GM21447 (cell line): ENCODE results near the gene SLC47A2.
"Not testable (repeated sequence)": the region's sequence is repeated elsewhere in the genome, so short reads cannot be mapped to it uniquely, and the experiment has no call there.

Source experiments
- ATAC-seq: cut with Tn5 transposase; IDR thresholded peaks from one replicate; pipeline ENCODE4 v1.9.1; 2021; ENCODE audit not compliant: unreplicated experiment

The SLC47A2 gene

GRCh38 chr17:19709841-19710240 is 6.5 kb downstream of the SLC47A2 start:
- no peak for ATAC-seq

GRCh38 chr17:19708431-19709175 is 7.8 kb downstream of the SLC47A2 start:
- no peak for ATAC-seq

GRCh38 chr17:19707728-19708221 is 8.6 kb downstream of the SLC47A2 start:
- no peak for ATAC-seq

GRCh38 chr17:19706791-19707727 is 9.3 kb downstream of the SLC47A2 start:
- ATAC-seq: no peak

- ATAC-seq: no peak
These were observed 10.3 kb downstream of the SLC47A2 start for GRCh38 chr17:19705771-19706770.

- ATAC-seq: no peak
These were observed 11.2 kb downstream of the SLC47A2 start for GRCh38 chr17:19705201-19705600.

- ATAC-seq: no peak
These were observed 12.4 kb downstream of the SLC47A2 start for GRCh38 chr17:19703828-19704613.

- no peak for ATAC-seq
These were observed 13.1 kb downstream of the SLC47A2 start for GRCh38 chr17:19703106-19703827.

GRCh38 chr17:19702217-19702641 is 14.2 kb downstream of the SLC47A2 start:
- no peak for ATAC-seq

GRCh38 chr17:19686400-19687090 is 29.8 kb downstream of the SLC47A2 start:
- ATAC-seq: no peak

GRCh38 chr17:19684909-19685580 is 31.3 kb downstream of the SLC47A2 start:
- ATAC-seq: not testable (repeated sequence)

GRCh38 chr17:19683117-19683516 is 33.3 kb downstream of the SLC47A2 start:
- ATAC-seq: no peak

GRCh38 chr17:19678581-19679453 is 37.6 kb downstream of the SLC47A2 start:
- no peak for ATAC-seq

GRCh38 chr17:19677736-19678379 is 38.5 kb downstream of the SLC47A2 start:
- ATAC-seq: no peak

GRCh38 chr17:19676896-19677295 is 39.5 kb downstream of the SLC47A2 start:
- no peak for ATAC-seq

- no peak for ATAC-seq
These were observed 42.8 kb downstream of the SLC47A2 start for GRCh38 chr17:19673623-19674022.
